HCT116 (cell line): ENCODE data around the gene A2ML1. TPM values are rescaled to one million over a fixed set of nuclear protein-coding genes. Genes with fewer than 3 reads are reported as not detected.

ENCODE experiments used
- ATAC-seq: fragments of 200-7000 bp; cut with Tn5 transposase; 2 replicates; pipeline ENCODE4 v1.9.1; 2020; ENCODE audit warnings: mild to moderate bottlenecking, moderate library complexity
- BruUV-seq: library from RNA; stranded (reverse); fragments of 400-500 nt; replicated peaks from 2 replicates; lab custom pipeline; 2021; lab: Mats Ljungman, UMichigan
- CTCF ChIA-PET: fragments of 300-600 bp; sonication (Branson Sonifier 250); formaldehyde crosslinking; loops from one replicate; lab custom pipeline; 2021; ENCODE audit warnings: antibody characterized with exemption; lab: Charles Lee
- POLR2A ChIA-PET: fragments of 300-600, 350-600 bp; sonication (Branson Sonifier 250); formaldehyde crosslinking; loops from one replicate; lab custom pipeline; 2021; ENCODE audit warnings: antibody characterized with exemption; lab: Charles Lee
- RAD21 ChIA-PET, 2 experiments: fragments of 300-600 bp; sonication (Branson Sonifier 250); formaldehyde crosslinking; loops; one replicate each; lab custom pipeline; 2023; ENCODE audit warnings: low total read pairs in 2 of 2; ENCODE audit not compliant: uncharacterized antibody in 2 of 2, unreplicated experiment in 2 of 2, low non-redundant PET in 1 of 2; lab: Charles Lee
- DNase-seq: peaks from one replicate; pipeline ENCODE4 v3.0.0-alpha.2; 2010; ENCODE audit warnings: low read depth, low spot score
- H2AFZ ChIP-seq: fragments of 200-600 bp; shearing (Covaris generic), sonication (generic); 2 replicates; pipeline ENCODE4 v1.6.1; 2017; ENCODE audit warnings: low read depth, mixed run types, mixed read lengths, antibody characterized with exemption, low read length; ENCODE audit not compliant: poor library complexity, severe bottlenecking
- H3K27ac ChIP-seq: 2 replicates; pipeline ENCODE4 v1.5.1; 2012; ENCODE audit warnings: low read depth, low read length
- H3K27me3 ChIP-seq: fragments of 200-600 bp; sonication (generic); 2 replicates; pipeline ENCODE4 v1.6.1; 2016; ENCODE audit warnings: mixed run types, low read length, mixed read lengths; ENCODE audit not compliant: insufficient read depth
- H3K36me3 ChIP-seq, 2 experiments: fragments of 200-500 bp in 1 of 2; fragments of 200-600 bp in 1 of 2; sonication (Bioruptor generic) in 1 of 2; sonication (generic) in 1 of 2; 2 replicates each; pipeline versions ENCODE4 v1.5.1 to v1.6.1; 2014 to 2016; ENCODE audit warnings: low read length in 2 of 2, inconsistent platforms in 1 of 2, mixed read lengths in 1 of 2, mixed run types in 1 of 2; ENCODE audit not compliant: insufficient read depth in 2 of 2, control insufficient read depth in 1 of 2
- H3K4me1 ChIP-seq, 2 experiments: fragments of 200-600 bp in 1 of 2; sonication (generic) in 1 of 2; 2 replicates each; pipeline versions ENCODE4 v1.5.1 to v1.6.1; 2012 to 2017; ENCODE audit warnings: low read length in 2 of 2, inconsistent platforms in 1 of 2, mild to moderate bottlenecking in 1 of 2, mixed read lengths in 1 of 2, mixed run types in 1 of 2, moderate library complexity in 1 of 2; ENCODE audit not compliant: insufficient read depth in 2 of 2, control insufficient read depth in 1 of 2
- H3K4me2 ChIP-seq: fragments of 200-600 bp; sonication (generic); 2 replicates; pipeline ENCODE4 v1.6.1; 2017; ENCODE audit warnings: mixed run types, low read length, mixed read lengths
- H3K4me3 ChIP-seq, 2 experiments: fragments of 200-600 bp in 1 of 2; sonication (generic) in 1 of 2; replicated peaks in 1 of 2; 2 replicates each; pipeline ENCODE4 v1.5.1; 2011 to 2016; ENCODE audit warnings: low read length in 2 of 2, control low read depth in 1 of 2, low read depth in 1 of 2, mild to moderate bottlenecking in 1 of 2, mixed read lengths in 1 of 2, mixed run types in 1 of 2
- H3K79me2 ChIP-seq: fragments of 200-600 bp; sonication (generic); 2 replicates; pipeline ENCODE4 v1.6.1; 2017; ENCODE audit warnings: mild to moderate bottlenecking, mixed run types, low read length, moderate library complexity, mixed read lengths; ENCODE audit not compliant: insufficient read depth
- H3K9ac ChIP-seq: fragments of 200-600 bp; sonication (generic); 2 replicates; pipeline ENCODE4 v1.6.1; 2016; ENCODE audit warnings: low read length, mixed read lengths
- H3K9me2 ChIP-seq: fragments of 200-600 bp; sonication (generic), shearing (Covaris generic); 2 replicates; pipeline ENCODE4 v1.6.1; 2017; ENCODE audit warnings: mixed run types, mild to moderate bottlenecking, moderate library complexity; ENCODE audit not compliant: insufficient read depth
- H3K9me3 ChIP-seq, 2 experiments: fragments of 200-500 bp in 1 of 2; fragments of 200-600 bp in 1 of 2; sonication (Bioruptor generic) in 1 of 2; sonication (generic) in 1 of 2; 2 replicates each; pipeline ENCODE4 v1.6.1; 2014 to 2017; ENCODE audit warnings: low read length in 2 of 2, mixed read lengths in 2 of 2, inconsistent platforms in 1 of 2, low read depth in 1 of 2, mild to moderate bottlenecking in 1 of 2, mixed run types in 1 of 2, moderate library complexity in 1 of 2; ENCODE audit not compliant: control insufficient read depth in 1 of 2, insufficient read depth in 1 of 2
- H4K20me1 ChIP-seq: fragments of 200-600 bp; sonication (generic), shearing (Covaris generic); 2 replicates; pipeline ENCODE4 v1.6.1; 2017; ENCODE audit warnings: mixed run types, mild to moderate bottlenecking, moderate library complexity; ENCODE audit not compliant: insufficient read depth
- CBX3 ChIP-seq: IDR thresholded peaks from 2 replicates; pipeline ENCODE4 v1.6.1; 2012; ENCODE audit warnings: low read depth
- CTCF ChIP-seq, 3 experiments: fragments of 200-600 bp in 1 of 3; sonication (generic) in 1 of 3; IDR thresholded peaks in 2 of 3; conservative IDR thresholded peaks in 1 of 3; 2 replicates each; pipeline ENCODE4 v1.5.1; 2012 to 2017; ENCODE audit warnings: low read depth in 2 of 3, low read length in 2 of 3, antibody characterized with exemption in 1 of 3, borderline replicate concordance in 1 of 3, control low read depth in 1 of 3, mild to moderate bottlenecking in 1 of 3, mixed read lengths in 1 of 3, mixed run types in 1 of 3, moderate library complexity in 1 of 3; ENCODE audit not compliant: insufficient read depth in 1 of 3
- EGR1 ChIP-seq: IDR thresholded peaks from 2 replicates; pipeline ENCODE4 v1.6.1; 2012; ENCODE audit warnings: low read depth
- ELF1 ChIP-seq: IDR thresholded peaks from 2 replicates; pipeline ENCODE4 v1.6.1; 2012; ENCODE audit warnings: low read depth, borderline replicate concordance
- EZH2 ChIP-seq: fragments of 200-600 bp; sonication (generic); IDR thresholded peaks from 2 replicates; pipeline ENCODE4 v1.6.1; 2017; ENCODE audit warnings: antibody characterized with exemption, mixed run types
- EZH2phosphoT487 ChIP-seq: fragments of 200-600 bp; IDR thresholded peaks from 2 replicates; pipeline ENCODE4 v1.6.1; 2018; ENCODE audit warnings: antibody characterized with exemption, borderline replicate concordance
- POLR2A ChIP-seq: IDR thresholded peaks from 2 replicates; pipeline ENCODE4 v1.7.0; 2011; ENCODE audit warnings: borderline replicate concordance; ENCODE audit not compliant: insufficient read depth, insufficient read length; ENCODE audit errors: extremely low read depth
- POLR2AphosphoS5 ChIP-seq: IDR thresholded peaks from 2 replicates; pipeline ENCODE4 v1.6.1; 2011; ENCODE audit warnings: mild to moderate bottlenecking, low read depth, low read length, moderate library complexity
- RAD21 ChIP-seq: IDR thresholded peaks from 2 replicates; pipeline ENCODE4 v1.6.1; 2012; ENCODE audit warnings: low read depth, mild to moderate bottlenecking
- REST ChIP-seq: IDR thresholded peaks from 2 replicates; pipeline ENCODE4 v1.6.1; 2012; ENCODE audit warnings: low read depth
- SIN3A ChIP-seq: IDR thresholded peaks from 2 replicates; pipeline ENCODE4 v1.6.1; 2012; ENCODE audit warnings: low read depth
- TCF7L2 ChIP-seq: IDR thresholded peaks from 2 replicates; pipeline ENCODE4 v1.7.0; 2011; ENCODE audit warnings: borderline replicate concordance, inconsistent platforms; ENCODE audit not compliant: insufficient read depth, insufficient read length; ENCODE audit errors: extremely low read depth
- ZFX ChIP-seq: fragments of 450-650 bp; IDR thresholded peaks from 2 replicates; pipeline ENCODE4 v1.6.1; 2017
- ZNF274 ChIP-seq: fragments of 200-500 bp; sonication (Bioruptor generic); IDR thresholded peaks from 2 replicates; pipeline ENCODE4 v1.6.1; 2014; ENCODE audit warnings: mild to moderate bottlenecking, low read depth, low read length, inconsistent platforms
- intact Hi-C: fragments of 100-400 bp; cut with micrococcal nuclease; formaldehyde crosslinking; loops from 2 replicates; pipeline ENCODE4 v1.10.0; 2022
- total RNA-seq: library from RNA; stranded (reverse); gene quantifications from one replicate; pipeline ENCODE4 v1.2.1, GENCODE V29; 2021; ENCODE audit not compliant: unreplicated experiment
- TF ChIP-seq, protein P1 (sequence below): IDR thresholded peaks from 2 replicates; pipeline ENCODE4 v1.6.1; 2012

Gene A2ML1
- total RNA-seq, 1 experiment from 2014 or later, result not detected

DNA sequence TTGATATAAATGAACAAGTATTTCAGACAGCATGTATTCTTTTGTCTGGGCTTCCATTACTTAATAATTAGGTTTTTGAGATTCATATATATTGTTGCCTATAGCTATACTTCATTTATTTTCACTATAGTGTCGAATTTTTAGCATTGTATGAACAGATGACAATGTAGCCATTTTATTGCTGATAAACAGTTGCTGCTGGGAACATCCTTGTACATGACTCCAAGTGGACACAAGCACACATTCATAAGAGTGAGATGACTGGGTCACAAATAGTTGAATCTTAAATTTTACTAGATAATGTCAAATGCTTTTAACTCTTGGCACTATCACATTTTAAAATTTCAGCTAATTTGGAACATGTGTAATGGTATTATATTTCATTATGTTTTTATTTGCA, 72.6 kb downstream of the A2ML1 start:
- DNase-seq (no peak), ATAC-seq (no peak)
- ChIA-PET RAD21 (no interaction called here), CTCF (no interaction called here), POLR2A (no interaction called here)
- Histone ChIP-seq H3K36me3 (no peaks in the 10 kb centered on the region), H3K9me3 (no peaks in the 10 kb centered on the region), H2AFZ (no peak overlapping the region), H3K27me3 (0 out of 2 replicates have a peak, but pooled peaks cover 3% of the 10 kb centered on the region), H4K20me1 (no peaks in the 10 kb centered on the region), H3K79me2 (no peaks in the 10 kb centered on the region), H3K4me2 (no peak overlapping the region), H3K27ac (no peak overlapping the region), H3K4me1 (peaks cover 0 to 4% of the 10 kb centered on the region in 2 experiments; a peak in 1 of 4 replicates), H3K9ac (no peak overlapping the region), H3K9me2 (no peaks in the 10 kb centered on the region), H3K4me3 (no peak overlapping the region)
- TF ChIP-seq POLR2A, result no peak
- TF ChIP-seq EZH2, result no peak
- no peak for TF ChIP-seq ELF1
- no peak for TF ChIP-seq POLR2AphosphoS5
- no peak for TF ChIP-seq RAD21
- TF ChIP-seq EGR1, result no peak
- no peak for TF ChIP-seq CTCF (IDR thresholded peaks at IDR 0.05 in 2 of 3, conservative IDR thresholded peaks at IDR 0.05 in 1 of 3; ENCODE audit: borderline replicate concordance in 1 of 3, insufficient read depth in 1 of 3, low read depth in 2 of 3, low read length in 2 of 3)
- no peak for TF ChIP-seq SIN3A
- no peak for TF ChIP-seq TCF7L2
- TF ChIP-seq ZNF274, result no peak
- no peak for TF ChIP-seq ZFX
- no peak for TF ChIP-seq CBX3
- no peak for TF ChIP-seq REST
- TF ChIP-seq, protein P1, sequence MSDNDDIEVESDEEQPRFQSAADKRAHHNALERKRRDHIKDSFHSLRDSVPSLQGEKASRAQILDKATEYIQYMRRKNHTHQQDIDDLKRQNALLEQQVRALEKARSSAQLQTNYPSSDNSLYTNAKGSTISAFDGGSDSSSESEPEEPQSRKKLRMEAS, result no peak
- no peak for TF ChIP-seq EZH2phosphoT487
- intact Hi-C loops, result loop anchor here (5.0 kb wide), 2 partner anchors 142 to 358 kb away; no protein-coding TSS in a partner anchor
- no TSS peak for BruUV-seq
